ELR (cell line): Measurements from ENCODE around the gene LDAH.
A peak's percentile ranks its signal among the peaks of the same experiment; 100 is the strongest.

Experiments
- DNase-seq: peaks from one replicate; pipeline ENCODE4 v3.0.0-alpha.2; 2015; ENCODE audit warnings: low read depth

LDAH gene

DNA sequence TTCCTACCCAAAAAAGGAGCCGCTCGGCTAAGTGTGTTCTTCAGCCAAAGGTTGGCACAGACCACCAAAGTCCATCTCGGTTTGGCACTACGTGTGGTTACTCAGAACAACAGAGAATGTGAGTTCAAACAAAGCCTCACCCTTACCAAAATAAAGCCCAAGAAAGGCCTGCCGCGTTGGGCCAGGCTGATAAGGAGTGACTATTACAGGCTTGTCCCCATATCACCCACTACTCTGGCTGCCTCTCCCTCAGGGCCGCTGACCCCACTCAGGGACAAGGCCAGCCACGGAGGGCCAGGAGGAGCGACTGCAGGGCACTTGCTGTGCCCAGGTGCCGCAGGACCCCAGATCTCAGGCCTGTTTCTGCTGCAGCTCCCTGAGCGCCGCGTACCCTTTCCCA is 185.8 kb downstream of the LDAH start:
- DNase-seq = no peak

DNA sequence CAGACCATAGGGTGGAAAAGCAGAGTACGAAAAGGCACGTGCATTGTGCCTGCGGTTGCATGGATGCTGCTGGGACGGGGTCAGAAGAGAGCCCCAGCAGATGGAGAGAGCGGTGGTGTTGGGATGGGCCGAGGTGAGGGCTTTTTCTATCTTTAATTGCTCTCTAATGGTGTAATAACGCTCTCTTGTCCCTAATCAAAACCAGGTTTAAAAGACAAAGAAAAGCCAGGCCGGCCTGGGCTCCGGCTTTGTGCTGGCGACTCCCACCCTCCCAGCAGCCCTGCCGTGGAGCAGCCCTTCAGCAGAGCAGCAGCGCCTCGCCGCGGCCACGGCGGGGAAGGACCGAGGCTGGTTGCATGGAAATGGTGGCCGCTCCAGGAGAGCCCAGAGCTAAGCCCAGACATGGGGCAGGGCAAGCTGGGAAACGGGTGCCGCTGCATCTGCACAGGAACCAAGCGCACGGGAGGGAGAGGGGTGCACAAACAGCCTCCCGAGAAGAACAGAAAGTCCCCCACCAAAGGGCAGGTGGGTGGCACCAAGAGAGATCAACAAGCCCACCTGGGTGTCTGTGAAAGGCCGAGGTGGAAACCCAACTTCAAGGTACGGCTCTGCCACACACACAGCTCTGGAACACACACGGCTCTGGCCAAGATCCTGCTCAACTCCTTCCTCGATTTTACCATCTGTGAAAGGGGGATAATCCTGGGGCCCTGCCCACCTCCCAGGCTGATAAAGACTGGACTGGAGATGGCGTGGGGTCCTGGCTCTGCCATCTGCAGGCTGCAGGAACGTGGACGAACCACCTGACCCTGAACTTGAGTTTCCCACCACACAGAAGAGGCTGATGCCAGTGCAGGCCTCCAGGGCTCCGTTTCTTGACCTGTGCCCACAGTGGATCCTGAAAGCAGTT is 187.0 kb downstream of the LDAH start:
- peak; percentile 72 for DNase-seq

DNA sequence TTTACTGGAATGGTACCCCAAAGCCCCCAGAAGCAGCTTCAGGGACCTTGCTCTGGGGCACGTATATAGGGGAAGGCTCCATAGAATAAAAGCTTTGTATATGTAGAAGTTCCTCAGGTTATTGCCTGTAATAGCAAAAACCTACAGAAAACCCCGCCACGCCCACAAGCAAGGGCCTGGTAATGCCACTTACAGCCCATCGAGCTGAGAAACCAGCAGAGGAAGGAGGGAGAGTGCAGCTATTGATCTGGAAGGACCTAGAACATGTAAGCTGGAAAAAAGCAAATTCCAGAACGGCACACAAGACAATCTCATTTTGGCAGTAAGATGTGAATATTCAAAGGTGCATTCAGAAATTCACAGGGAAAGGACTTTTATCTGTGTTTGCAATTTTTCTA is 187.8 kb downstream of the LDAH start:
- no peak for DNase-seq

DNA sequence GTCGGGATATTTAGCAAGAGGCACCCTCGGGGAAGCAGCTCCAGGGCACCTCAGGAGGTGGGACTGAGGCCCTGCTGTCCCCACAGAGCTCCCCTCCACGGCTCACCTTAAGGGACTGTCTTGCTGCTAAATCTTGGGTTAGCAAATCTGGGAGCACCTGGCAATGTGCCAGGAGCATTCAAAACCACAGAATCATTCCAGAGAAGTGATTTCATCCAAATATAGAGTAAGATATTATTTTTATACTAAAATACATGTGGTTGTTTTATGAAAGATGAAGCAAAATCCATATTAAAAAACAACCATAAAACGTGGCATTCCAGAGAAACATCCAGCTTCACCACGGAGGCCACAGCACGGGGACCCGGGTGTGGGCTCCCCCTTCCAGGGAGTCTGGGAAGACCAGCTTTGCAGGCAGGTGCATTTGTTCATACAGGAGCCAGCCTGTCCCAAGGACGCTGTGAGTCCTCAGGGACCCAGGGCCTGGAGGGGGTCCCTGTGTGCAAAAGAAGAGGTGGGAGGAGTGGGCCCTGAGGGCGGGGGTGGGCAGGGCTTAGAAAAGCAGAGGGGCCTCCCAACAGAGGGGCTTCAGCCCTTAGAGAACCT is 188.3 kb downstream of the LDAH start:
- peak; percentile 59 for DNase-seq
